WTC11 (cell line): ENCODE measurements around the gene CTDSPL.
"Not testable (repeated sequence)": the region's sequence is repeated elsewhere in the genome, so short reads cannot be mapped to it uniquely, and the experiment has no call there.

Experiments used
- ESRRA ChIP-seq: sonication (generic); formaldehyde crosslinking; IDR thresholded peaks from 2 replicates; pipeline ENCODE4 v1.8.1; 2022; ENCODE audit warnings: mild to moderate bottlenecking, missing genetic modification reagents, borderline replicate concordance
- FOXJ3 ChIP-seq: sonication (generic); formaldehyde crosslinking; IDR thresholded peaks from 2 replicates; pipeline ENCODE4 v1.9.0; 2021; ENCODE audit warnings: missing genetic modification reagents, mild to moderate bottlenecking, borderline replicate concordance
- GABPB1 ChIP-seq: sonication (generic); formaldehyde crosslinking; IDR thresholded peaks from 2 replicates; pipeline ENCODE4 v1.8.1; 2023; ENCODE audit warnings: mild to moderate bottlenecking, missing genetic modification reagents
- JUN ChIP-seq: sonication (generic); formaldehyde crosslinking; IDR thresholded peaks from 2 replicates; pipeline ENCODE4 v1.8.0; 2023; ENCODE audit warnings: mild to moderate bottlenecking, missing genetic modification reagents
- TF ChIP-seq, protein P1 (sequence below): fragments of 200-600 bp; IDR thresholded peaks from 2 replicates; pipeline ENCODE4 v1.8.0; 2022; ENCODE audit warnings: antibody characterized with exemption

DNA sequence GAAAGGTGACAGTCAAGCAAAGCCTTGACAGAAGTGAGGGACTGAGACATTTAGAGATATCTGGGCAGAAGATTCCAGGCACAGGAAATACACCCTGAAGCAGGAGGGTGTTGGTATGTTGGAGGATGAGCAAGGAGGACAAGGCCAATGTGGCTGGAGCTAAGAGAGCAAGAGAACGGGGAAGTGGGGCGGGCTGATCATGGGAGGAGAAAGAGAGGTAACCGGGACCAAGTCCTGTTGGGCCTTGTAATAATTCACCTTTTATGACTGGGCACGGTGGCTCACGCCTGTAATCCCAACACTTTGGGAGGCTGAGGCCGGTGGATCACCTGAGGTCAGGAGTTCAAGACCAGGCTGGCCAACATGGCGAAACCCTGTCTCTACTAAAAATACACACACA lies 171.9 kb downstream of the CTDSPL start:
- TF ChIP-seq, protein P1, sequence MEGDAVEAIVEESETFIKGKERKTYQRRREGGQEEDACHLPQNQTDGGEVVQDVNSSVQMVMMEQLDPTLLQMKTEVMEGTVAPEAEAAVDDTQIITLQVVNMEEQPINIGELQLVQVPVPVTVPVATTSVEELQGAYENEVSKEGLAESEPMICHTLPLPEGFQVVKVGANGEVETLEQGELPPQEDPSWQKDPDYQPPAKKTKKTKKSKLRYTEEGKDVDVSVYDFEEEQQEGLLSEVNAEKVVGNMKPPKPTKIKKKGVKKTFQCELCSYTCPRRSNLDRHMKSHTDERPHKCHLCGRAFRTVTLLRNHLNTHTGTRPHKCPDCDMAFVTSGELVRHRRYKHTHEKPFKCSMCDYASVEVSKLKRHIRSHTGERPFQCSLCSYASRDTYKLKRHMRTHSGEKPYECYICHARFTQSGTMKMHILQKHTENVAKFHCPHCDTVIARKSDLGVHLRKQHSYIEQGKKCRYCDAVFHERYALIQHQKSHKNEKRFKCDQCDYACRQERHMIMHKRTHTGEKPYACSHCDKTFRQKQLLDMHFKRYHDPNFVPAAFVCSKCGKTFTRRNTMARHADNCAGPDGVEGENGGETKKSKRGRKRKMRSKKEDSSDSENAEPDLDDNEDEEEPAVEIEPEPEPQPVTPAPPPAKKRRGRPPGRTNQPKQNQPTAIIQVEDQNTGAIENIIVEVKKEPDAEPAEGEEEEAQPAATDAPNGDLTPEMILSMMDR, result not testable (repeated sequence)
- TF ChIP-seq ESRRA (CRISPR knock-in tag); JUN (CRISPR knock-in tag); GABPB1 (CRISPR knock-in tag); FOXJ3: not testable (repeated sequence)
